NB4 (cell line): Measurements from ENCODE around the gene PACS1.

Experiments
- MAX ChIP-seq: IDR thresholded peaks from 2 replicates; pipeline ENCODE4 v1.6.1; 2011; ENCODE audit warnings: low read depth, low read length
- MYC ChIP-seq: IDR thresholded peaks from 2 replicates; pipeline ENCODE4 v1.6.1; 2011; ENCODE audit warnings: low read depth, low read length
- POLR2A ChIP-seq: IDR thresholded peaks from 2 replicates; pipeline ENCODE4 v1.6.1; 2011; ENCODE audit warnings: mild to moderate bottlenecking; ENCODE audit not compliant: insufficient read length; ENCODE audit errors: extremely low read depth
- TF ChIP-seq, protein P1 (sequence below): IDR thresholded peaks from one replicate; pipeline ENCODE4 v1.5.1; 2012; ENCODE audit warnings: low read depth, low read length

DNA sequence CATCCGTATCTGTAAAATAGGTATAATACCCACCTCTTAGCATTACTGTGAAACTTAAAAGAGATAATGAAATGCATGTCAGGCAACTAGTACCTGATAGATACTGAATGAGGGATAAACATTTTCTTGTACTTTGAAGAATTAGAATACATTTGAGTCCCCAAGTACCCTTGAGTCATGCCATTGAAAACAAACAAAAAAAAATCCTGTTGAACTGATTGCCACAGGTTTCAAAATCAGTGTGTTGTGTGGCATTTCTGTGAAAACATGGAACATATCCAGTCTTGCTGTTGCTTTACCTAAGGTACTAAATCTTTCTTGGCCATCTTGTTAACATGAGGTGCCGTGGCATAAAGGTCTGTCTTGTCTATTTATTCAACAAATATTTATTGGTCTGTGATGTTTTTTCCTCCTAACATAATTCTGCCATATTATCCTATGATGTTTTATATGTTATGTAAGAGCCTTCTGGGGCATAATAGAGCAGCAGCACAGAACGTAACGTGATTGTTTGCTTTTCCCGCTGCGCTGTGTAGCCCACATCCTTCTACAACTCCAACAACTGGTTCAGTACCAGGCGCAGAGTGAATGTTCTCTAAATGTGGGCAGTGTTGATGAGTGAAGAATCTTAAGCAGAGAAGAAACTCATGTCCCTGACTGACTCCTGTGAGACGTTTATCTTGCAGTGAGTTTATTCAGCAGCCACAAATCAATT, 119.1 kb downstream of the PACS1 start:
- TF ChIP-seq, protein P1, sequence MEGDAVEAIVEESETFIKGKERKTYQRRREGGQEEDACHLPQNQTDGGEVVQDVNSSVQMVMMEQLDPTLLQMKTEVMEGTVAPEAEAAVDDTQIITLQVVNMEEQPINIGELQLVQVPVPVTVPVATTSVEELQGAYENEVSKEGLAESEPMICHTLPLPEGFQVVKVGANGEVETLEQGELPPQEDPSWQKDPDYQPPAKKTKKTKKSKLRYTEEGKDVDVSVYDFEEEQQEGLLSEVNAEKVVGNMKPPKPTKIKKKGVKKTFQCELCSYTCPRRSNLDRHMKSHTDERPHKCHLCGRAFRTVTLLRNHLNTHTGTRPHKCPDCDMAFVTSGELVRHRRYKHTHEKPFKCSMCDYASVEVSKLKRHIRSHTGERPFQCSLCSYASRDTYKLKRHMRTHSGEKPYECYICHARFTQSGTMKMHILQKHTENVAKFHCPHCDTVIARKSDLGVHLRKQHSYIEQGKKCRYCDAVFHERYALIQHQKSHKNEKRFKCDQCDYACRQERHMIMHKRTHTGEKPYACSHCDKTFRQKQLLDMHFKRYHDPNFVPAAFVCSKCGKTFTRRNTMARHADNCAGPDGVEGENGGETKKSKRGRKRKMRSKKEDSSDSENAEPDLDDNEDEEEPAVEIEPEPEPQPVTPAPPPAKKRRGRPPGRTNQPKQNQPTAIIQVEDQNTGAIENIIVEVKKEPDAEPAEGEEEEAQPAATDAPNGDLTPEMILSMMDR, result no peak
- TF ChIP-seq POLR2A, result no peak
- no peak for TF ChIP-seq MYC
- no peak for TF ChIP-seq MAX
